RWPE1 (cell line): ENCODE results near the gene SLC26A1.
"Not testable (repeated sequence)": the region's sequence is repeated elsewhere in the genome, so short reads cannot be mapped to it uniquely, and the experiment has no call there.

Source experiments
- CTCF ChIA-PET: fragments of 350-600 bp; sonication (Branson Sonifier 250); formaldehyde crosslinking; extraction: SDS; loops from one replicate; lab custom pipeline; 2021; lab: Yijun Ruan, JAX
- POLR2A ChIA-PET: fragments of 400-600 bp; formaldehyde crosslinking; extraction: SDS; loops from one replicate; lab custom pipeline; 2020; ENCODE audit warnings: antibody characterized with exemption; ENCODE audit not compliant: low non-redundant PET; lab: Yijun Ruan, JAX
- DNase-seq: peaks from one replicate; pipeline ENCODE4 v3.0.0; 2012; ENCODE audit warnings: low spot score
- H3K27ac ChIP-seq: fragments of 450-650 bp; 2 replicates; pipeline ENCODE4 v1.5.1; 2017
- CTCF ChIP-seq: fragments of 450-650 bp; conservative IDR thresholded peaks from 2 replicates; pipeline ENCODE4 v1.5.1; 2017; ENCODE audit warnings: low read depth, mild to moderate bottlenecking

The SLC26A1 gene

GRCh38 chr4:1000686-1001260, 7.6 kb upstream of the SLC26A1 start:
- TF ChIP-seq CTCF = no peak
- no peak overlapping the region for H3K27ac ChIP-seq
- CTCF ChIA-PET = no interaction called here
- POLR2A ChIA-PET = no interaction called here
- no peak for DNase-seq

GRCh38 chr4:999882-1000425, 6.8 kb upstream of the SLC26A1 start:
- CTCF ChIA-PET = no interaction called here
- POLR2A ChIA-PET = no interaction called here
- no peak overlapping the region for H3K27ac ChIP-seq
- DNase-seq = no peak
- TF ChIP-seq CTCF = no peak

- POLR2A ChIA-PET, H3K27ac ChIP-seq, DNase-seq, CTCF ChIA-PET: not testable (repeated sequence)
These were observed 6.1 kb upstream of the SLC26A1 start for GRCh38 chr4:999240-999863.

GRCh38 chr4:998096-998691, 5.0 kb upstream of the SLC26A1 start:
- POLR2A ChIA-PET = no interaction called here
- H3K27ac ChIP-seq = no peak overlapping the region
- CTCF ChIA-PET = interaction anchor here (0.6 kb wide), 1 partner anchor 26 kb away, joined by 4 read pairs; no protein-coding TSS in a partner anchor
- TF ChIP-seq CTCF = no peak
- no peak for DNase-seq

- no peak for DNase-seq
- POLR2A ChIA-PET = no interaction called here
- no peak overlapping the region for H3K27ac ChIP-seq
- TF ChIP-seq CTCF = no peak
- CTCF ChIA-PET = no interaction called here
These were observed 4.3 kb upstream of the SLC26A1 start for GRCh38 chr4:997375-998071.

GRCh38 chr4:996997-997374, 3.8 kb upstream of the SLC26A1 start:
- POLR2A ChIA-PET = no interaction called here
- no peak for DNase-seq
- CTCF ChIA-PET = no interaction called here
- H3K27ac ChIP-seq = no peak overlapping the region
- TF ChIP-seq CTCF = no peak
